Skin epidermis (tissue), 12 donors: ENCODE results near the gene NAV3.

Source experiments
- H3K27ac ChIP-seq, 21 experiments: fragments of 200-600 bp; sonication (generic) in 11 of 21; one replicate each; pipeline ENCODE4 v1.5.0; 2020; ENCODE audit warnings: mild to moderate bottlenecking in 3 of 21, inconsistent platforms in 2 of 21, moderate library complexity in 2 of 21
- H3K4me3 ChIP-seq, 7 experiments: fragments of 200-600 bp; sonication (generic) in 2 of 7; one replicate each; pipeline ENCODE4 v1.5.0; 2020; ENCODE audit warnings: inconsistent platforms in 2 of 7, mild to moderate bottlenecking in 2 of 7, moderate library complexity in 1 of 7

NAV3 gene, protein sequence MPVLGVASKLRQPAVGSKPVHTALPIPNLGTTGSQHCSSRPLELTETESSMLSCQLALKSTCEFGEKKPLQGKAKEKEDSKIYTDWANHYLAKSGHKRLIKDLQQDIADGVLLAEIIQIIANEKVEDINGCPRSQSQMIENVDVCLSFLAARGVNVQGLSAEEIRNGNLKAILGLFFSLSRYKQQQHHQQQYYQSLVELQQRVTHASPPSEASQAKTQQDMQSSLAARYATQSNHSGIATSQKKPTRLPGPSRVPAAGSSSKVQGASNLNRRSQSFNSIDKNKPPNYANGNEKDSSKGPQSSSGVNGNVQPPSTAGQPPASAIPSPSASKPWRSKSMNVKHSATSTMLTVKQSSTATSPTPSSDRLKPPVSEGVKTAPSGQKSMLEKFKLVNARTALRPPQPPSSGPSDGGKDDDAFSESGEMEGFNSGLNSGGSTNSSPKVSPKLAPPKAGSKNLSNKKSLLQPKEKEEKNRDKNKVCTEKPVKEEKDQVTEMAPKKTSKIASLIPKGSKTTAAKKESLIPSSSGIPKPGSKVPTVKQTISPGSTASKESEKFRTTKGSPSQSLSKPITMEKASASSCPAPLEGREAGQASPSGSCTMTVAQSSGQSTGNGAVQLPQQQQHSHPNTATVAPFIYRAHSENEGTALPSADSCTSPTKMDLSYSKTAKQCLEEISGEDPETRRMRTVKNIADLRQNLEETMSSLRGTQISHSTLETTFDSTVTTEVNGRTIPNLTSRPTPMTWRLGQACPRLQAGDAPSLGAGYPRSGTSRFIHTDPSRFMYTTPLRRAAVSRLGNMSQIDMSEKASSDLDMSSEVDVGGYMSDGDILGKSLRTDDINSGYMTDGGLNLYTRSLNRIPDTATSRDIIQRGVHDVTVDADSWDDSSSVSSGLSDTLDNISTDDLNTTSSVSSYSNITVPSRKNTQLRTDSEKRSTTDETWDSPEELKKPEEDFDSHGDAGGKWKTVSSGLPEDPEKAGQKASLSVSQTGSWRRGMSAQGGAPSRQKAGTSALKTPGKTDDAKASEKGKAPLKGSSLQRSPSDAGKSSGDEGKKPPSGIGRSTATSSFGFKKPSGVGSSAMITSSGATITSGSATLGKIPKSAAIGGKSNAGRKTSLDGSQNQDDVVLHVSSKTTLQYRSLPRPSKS (N-terminal part only)

DNA sequence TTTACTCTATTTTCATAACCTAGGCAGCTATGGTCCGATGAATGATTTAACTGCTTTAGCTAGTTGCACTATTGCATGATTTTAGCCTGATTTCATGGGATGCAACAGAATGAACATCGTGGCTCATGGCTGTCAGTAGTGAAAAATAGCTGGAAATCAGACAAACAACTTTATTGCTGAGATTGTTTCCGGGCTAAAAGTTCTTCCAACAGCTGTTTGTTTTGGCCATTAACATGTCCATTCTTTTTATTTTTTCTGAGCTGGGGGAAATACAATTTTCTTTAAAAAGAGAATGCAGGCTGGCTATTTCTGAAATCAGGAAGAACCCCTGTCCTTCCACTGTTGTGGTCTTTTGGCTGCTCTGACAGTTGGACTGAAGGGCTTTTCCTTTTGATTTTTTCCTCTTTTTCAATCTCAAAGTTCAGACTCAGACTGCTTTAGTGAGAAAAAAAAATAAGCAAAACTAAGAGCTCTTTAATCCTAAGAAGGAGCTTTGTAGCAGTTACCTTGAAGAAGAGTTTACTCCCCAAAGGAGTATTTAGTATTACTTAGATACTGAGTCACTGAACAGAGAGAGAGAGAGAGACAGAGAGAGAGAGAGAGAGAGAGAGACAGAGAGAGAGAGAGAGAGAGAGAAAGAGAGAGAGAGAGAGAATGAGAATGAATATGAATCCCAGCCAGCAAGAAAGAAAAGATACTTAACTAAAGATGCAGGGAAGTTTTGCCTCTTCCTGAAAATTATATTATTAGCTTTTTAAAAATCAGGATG is at the start of gene NAV3:
Gene NAV3 (plus strand): TSS at position 312 of the 769 bp plus-strand sequence. CDS start 568 bp downstream, outside the sequence.
- Histone ChIP-seq H3K27ac (no peak within 1 kb of the TSS), H3K4me3 (no peak within 1 kb of the TSS)

DNA sequence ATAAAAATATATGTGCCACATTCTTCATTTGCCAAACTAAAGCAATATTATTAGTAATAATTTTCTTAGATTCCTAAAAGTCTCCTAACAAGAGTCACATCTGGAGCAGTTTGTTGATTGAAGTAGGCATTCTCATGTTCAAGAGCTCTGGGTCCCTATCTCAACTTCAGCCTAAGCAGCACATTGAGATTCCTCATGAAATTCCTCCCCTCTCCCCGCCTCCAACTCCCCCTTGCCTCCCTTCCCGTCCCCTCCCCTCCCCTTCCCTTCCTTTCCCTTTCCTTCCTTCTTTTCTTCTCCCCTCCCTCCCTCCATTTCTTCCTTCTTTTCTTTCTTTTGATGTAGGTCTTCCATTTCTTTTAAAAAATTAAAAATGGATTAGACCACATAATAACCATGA is 48.7 kb upstream of the NAV3 start:
- H3K27ac ChIP-seq: no peak overlapping the region
- H3K4me3 ChIP-seq: no peak overlapping the region

DNA sequence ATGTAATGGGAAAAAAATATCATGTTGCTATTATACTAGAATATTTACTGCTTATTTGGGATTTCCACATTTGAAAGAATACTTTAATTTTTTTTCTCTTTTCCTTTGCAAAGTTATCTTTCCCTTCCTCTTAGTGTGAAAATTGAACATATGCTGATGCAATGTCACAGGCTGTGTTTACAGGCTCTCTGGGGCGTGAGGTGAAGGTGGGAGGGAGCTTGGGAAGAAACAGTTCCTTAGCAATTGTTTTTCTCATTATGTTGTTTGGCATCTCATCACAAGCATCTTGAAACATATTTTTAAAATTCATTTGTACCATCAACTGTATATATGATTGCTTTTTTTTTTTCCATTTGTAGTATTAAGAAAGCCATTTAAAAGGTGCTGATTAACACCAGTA is 47.9 kb upstream of the NAV3 start:
- H3K4me3 ChIP-seq: no peak overlapping the region
- H3K27ac ChIP-seq: no peak overlapping the region

- Histone ChIP-seq H3K27ac (no peak overlapping the region), H3K4me3 (no peak overlapping the region)
Measured at GRCh38 chr12:77785211-77785610, 45.5 kb upstream of the NAV3 start.

- no peak overlapping the region for H3K4me3 ChIP-seq
- no peak overlapping the region for H3K27ac ChIP-seq
Measured at GRCh38 chr12:77786675-77787074, 44.0 kb upstream of the NAV3 start.

- Histone ChIP-seq H3K27ac (no peak overlapping the region), H3K4me3 (no peak overlapping the region)
Measured at GRCh38 chr12:77788231-77789168, 42.2 kb upstream of the NAV3 start.

GRCh38 chr12:77795699-77796098 is 35.0 kb upstream of the NAV3 start:
- Histone ChIP-seq H3K4me3 (no peak overlapping the region), H3K27ac (no peak overlapping the region)

GRCh38 chr12:77796775-77797174 is 33.9 kb upstream of the NAV3 start:
- H3K27ac ChIP-seq: no peak overlapping the region

GRCh38 chr12:77800501-77800900 is 30.2 kb upstream of the NAV3 start:
- Histone ChIP-seq H3K4me3 (no peak overlapping the region), H3K27ac (no peak overlapping the region)

More at GRCh38 chr12:77796775-77797174, 33.9 kb upstream of the NAV3 start:
- H3K4me3 ChIP-seq: no peak overlapping the region

DNA sequence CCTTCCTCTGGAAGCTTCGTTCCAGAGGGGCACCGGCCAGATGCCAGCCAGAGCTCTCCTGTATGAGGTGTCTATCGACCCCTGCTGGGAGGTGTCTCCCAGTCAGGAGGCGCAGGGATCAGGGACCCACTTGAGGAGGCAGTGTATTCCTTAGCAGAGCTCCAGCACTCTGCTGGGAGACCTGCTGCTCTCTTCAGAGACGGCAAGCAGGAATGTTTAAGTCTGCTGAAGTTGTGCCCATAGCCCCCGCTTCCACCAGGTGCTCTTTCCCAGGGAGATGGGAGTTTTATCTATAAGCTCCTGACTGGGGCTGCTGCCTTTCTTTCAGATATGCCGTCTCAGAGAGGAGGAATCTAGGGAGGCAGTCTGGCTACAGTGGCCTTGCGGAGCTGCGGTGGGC is 22.2 kb upstream of the NAV3 start:
- Histone ChIP-seq H3K4me3 (no peak overlapping the region), H3K27ac (no peak overlapping the region)

- no peak overlapping the region for H3K4me3 ChIP-seq
Measured at GRCh38 chr12:77813558-77813957, 17.1 kb upstream of the NAV3 start.

GRCh38 chr12:77814386-77814785 is 16.3 kb upstream of the NAV3 start:
- Histone ChIP-seq H3K27ac (no peak overlapping the region), H3K4me3 (no peak overlapping the region)

More at GRCh38 chr12:77813558-77813957, 17.1 kb upstream of the NAV3 start:
- H3K27ac ChIP-seq: no peak overlapping the region

DNA sequence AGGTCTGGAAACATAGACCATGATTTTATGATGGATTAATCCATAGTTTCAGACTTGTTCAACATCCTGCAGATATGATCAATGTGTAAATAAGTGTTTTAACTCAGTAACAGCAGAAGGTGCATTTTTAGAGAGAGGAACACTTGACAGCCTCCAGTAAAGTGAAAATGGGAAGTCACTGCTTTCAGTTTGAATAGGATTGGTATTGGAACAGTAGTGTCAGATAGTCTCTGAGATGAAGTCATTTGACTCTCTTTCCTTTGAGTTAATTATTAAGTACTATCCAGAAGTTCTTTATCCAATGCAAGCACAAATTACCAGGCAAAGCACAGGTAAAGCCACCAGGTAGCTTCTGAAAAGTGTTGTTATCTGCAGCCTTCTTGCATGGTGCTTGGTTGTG is 14.5 kb upstream of the NAV3 start:
- no peak overlapping the region for H3K27ac ChIP-seq
- H3K4me3 ChIP-seq: no peak overlapping the region

GRCh38 chr12:77817276-77817675 is 13.4 kb upstream of the NAV3 start:
- H3K27ac ChIP-seq: no peak overlapping the region
- no peak overlapping the region for H3K4me3 ChIP-seq

DNA sequence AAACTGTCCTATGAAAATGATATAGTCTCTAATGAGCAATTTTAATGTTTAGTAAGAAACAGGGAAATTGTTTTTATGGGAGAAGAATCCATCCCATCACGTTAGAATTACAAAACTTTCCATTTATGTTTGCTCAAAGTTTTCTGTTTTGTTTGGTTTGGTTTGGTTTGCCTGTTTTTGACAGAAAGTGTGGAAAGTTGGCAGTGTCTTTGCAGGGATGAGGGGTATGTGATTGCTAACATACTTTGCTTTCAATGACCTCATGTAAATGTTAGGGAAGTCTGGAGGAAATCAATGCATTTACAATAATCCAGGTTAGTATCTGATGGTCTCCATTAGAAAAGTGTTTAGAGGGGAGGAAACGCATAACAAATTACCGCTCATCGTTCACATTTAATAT is 12.3 kb upstream of the NAV3 start:
- no peak overlapping the region for H3K4me3 ChIP-seq
- H3K27ac ChIP-seq: no peak overlapping the region

DNA sequence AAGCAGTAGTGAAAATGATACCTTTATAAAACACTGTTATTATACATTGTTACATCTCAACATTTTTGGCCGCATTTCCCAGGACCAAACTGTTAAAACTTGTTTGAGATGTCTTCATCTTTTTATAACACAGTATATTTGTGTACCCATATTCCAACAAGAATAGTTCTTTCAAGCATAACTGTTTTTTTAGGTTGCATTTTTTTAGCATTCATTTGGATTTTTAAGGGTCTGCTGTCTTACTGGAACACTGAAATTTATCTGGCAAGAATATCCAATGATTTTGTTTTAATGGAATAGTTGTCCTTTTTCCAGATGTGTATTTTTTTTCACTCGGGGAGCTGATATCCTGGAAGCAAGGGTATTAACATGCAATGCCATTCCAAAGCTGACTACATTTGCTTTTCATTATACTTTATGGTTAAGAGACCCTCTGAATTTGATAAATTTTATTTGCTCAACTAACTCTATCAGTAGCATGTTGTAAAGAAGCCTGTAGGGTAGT is 8.9 kb upstream of the NAV3 start:
- no peak overlapping the region for H3K27ac ChIP-seq
- H3K4me3 ChIP-seq: no peak overlapping the region

DNA sequence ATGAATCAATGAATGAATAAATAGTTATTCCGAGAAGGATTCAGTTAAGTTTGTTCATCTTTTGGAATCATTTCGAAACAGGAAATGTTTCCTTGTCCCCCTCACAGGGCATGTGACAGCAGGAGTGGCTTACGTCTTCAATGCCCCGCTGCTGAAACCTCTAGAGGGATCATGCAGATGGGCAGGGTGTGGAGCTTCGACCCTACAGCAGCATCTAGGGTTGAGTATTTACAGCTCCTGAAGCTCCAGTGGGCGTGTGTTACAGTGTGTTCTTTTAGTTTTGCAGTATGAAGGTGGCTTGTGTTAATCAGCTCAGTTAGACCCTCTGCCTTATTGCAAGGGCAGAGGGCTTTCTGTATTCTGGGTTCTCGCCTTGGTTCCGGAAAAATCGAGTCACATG is 2.6 kb downstream of the NAV3 start:
- Histone ChIP-seq H3K4me3 (no peak overlapping the region), H3K27ac (no peak overlapping the region)

- H3K27ac ChIP-seq: no peak overlapping the region
- no peak overlapping the region for H3K4me3 ChIP-seq
Measured at GRCh38 chr12:77834618-77835017, 3.9 kb downstream of the NAV3 start.
